ENCODE results near the gene MATN1. TPM values are rescaled to one million over a fixed set of nuclear protein-coding genes. Genes with fewer than 3 reads are reported as not detected.

Gene MATN1
- total RNA-seq, 8 experiments from 2014 or later: 0.22 to 2.9 (median 1.0) TPM

DNA sequence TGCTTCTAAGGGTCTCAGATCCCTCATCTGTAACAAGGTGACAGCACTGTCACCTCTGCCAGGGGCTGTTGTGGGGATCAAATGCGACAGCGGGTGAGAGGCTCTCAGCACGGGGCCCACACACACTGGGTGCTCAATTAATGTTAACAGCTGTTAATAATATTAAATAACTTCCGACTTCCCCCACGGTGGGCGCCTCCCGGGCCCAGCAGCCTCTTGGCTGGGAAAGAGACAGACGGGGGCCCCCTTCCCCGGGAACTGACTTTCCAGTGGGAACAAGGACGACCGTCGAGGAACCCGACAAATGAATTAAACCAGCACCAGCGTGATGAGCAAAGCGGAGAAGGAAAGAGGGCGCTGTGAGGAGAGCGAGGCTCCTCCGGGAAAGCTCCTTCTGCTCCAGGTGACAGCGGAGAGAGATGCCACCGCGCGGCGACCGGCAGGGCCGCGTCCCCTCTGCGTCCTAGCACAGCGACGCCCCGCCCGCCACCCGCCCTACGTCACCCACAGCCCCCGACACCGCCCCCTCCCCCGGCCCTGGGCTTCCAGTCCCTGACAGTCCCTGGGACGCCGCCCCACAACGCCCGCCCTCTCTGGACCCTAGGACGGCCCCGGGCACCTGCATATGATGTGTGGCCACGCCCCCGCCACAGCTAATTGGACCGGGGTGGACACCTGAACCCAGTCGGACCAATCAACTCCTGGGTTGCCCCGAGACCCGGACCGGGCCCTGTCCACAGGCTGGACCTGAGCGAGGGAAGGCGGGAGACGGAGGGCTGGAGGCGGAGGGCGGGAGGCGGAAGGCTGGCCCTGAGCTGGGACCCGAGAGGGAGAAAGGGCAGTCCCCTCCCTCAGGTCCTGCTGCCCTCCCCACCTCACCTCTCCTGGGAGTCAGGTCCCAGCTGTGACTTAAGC is 38.2 kb downstream of the MATN1 start:
- 0 to 100% (median 16%) methylated on average over 1 to 22 of the region's 56 CpGs; no CpG with 5 or more reads in 2 of the 10 experiments for WGBS, 10 experiments
- in situ Hi-C loops (cut with MboI; ENCODE audit: low pct_unique_long_range_greater_than_20kb in 2 of 9, low sequenced_read_pairs in 9 of 9, unreplicated experiment in 9 of 9): loop anchor here in 2 of 9 experiments (25.0 kb wide), 3 partner anchors 573 to 1448 kb away; partner anchors contain the start of genes MECR (in 1 of the 2) and PTPRU (in 1 of the 2)
- Histone ChIP-seq H3K4me3 (peak overlapping the region in 4 of 5 donors; percentile 6 to 23 (median 18)), H3K27ac (peak overlapping the region in 1 of 2 donors; percentile 28), H3K4me1 (replicated peaks in 1 of 2) (peaks cover 8 to 26% of the 10 kb centered on the region in 2 donors)
- peak in 5 of 8 experiments; percentile 90 to 94 (median 93) for ATAC-seq (replicated peaks in 6 of 8)

- peaks cover 0 to 18% of the 10 kb centered on the region in 2 donors for H3K4me1 ChIP-seq (replicated peaks in 1 of 2)
- 18 to 100% (median 97%) methylated on average over 1 to 4 of the region's 4 CpGs; no CpG with 5 or more reads in 4 of the 10 experiments for WGBS, 10 experiments
- no peak for ATAC-seq (replicated peaks in 6 of 8)
- no peak overlapping the region for H3K4me3 ChIP-seq
- in situ Hi-C loops (cut with MboI; ENCODE audit: low pct_unique_long_range_greater_than_20kb in 2 of 9, low sequenced_read_pairs in 9 of 9, unreplicated experiment in 9 of 9): loop anchor here in 2 of 9 experiments (25.0 kb wide), 3 partner anchors 572 to 1447 kb away; partner anchors contain the start of genes MECR (in 1 of the 2) and PTPRU (in 1 of the 2)
- no peak overlapping the region for H3K27ac ChIP-seq
Observed at GRCh38 chr1:30684259-30684658, 39.1 kb downstream of the MATN1 start.

GRCh38 chr1:30683699-30684098 is 39.7 kb downstream of the MATN1 start:
- H3K4me1 ChIP-seq (replicated peaks in 1 of 2): peaks cover 0 to 15% of the 10 kb centered on the region in 2 donors
- no peak overlapping the region for H3K27ac ChIP-seq
- in situ Hi-C loops (cut with MboI; ENCODE audit: low pct_unique_long_range_greater_than_20kb in 2 of 9, low sequenced_read_pairs in 9 of 9, unreplicated experiment in 9 of 9): loop anchor here in 2 of 9 experiments (25.0 kb wide), 3 partner anchors 571 to 1446 kb away; partner anchors contain the start of genes MECR (in 1 of the 2) and PTPRU (in 1 of the 2)
- WGBS, 10 experiments: 14 to 94% (median 76%) methylated on average over 1 to 5 of the region's 5 CpGs; no CpG with 5 or more reads in 3 of the 10 experiments
- ATAC-seq (replicated peaks in 6 of 8): no peak
- no peak overlapping the region for H3K4me3 ChIP-seq

DNA sequence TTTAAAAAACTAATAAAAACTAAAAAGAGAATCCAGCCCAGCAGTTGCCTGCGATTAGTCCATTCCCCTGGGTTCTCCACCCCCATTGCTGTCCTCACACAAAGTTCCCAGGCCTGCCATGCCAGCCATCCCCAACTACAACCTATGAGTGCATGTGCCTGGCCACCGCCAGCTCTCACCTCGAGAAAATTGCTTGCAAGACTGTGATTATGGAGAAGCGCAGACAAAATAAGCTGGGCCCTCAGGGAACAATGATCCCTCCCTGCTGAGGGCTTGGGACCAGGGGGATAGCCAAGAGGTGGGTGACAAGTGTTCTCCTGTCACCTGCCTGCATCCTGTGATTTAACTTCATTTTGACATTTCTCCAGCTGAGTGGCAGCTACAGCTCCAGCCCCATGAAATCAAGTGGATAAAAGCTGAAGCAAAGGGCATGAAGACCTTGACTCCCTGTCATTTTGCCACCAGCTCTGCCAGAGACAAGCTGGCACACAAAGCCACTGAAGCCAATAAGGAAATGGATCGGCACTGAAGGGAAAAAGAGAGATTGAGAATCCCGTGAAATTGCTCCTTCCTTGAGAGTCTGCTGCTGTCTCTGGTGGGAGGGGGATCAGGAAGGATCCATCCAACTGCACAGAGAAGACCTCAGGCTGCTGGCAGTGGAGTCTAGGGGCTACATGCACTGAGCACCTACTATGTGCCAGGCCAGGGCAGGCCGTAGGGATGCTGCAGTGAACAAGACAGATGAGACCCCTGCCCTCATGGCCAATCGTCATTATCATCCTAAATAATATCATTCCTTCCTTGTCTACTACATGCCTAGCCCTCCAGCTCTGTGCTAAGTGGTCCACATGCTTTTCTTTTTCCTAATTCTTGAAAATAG is 40.7 kb downstream of the MATN1 start:
- WGBS, 10 experiments: 15 to 86% (median 65%) methylated on average over 1 to 8 of the region's 8 CpGs
- ATAC-seq (replicated peaks in 6 of 8): no peak
- Histone ChIP-seq H3K4me1 (replicated peaks in 1 of 2) (peaks cover 0 to 15% of the 10 kb centered on the region in 2 donors), H3K27ac (no peak overlapping the region), H3K4me3 (no peak overlapping the region)
- in situ Hi-C loops (cut with MboI; ENCODE audit: low pct_unique_long_range_greater_than_20kb in 2 of 9, low sequenced_read_pairs in 9 of 9, unreplicated experiment in 9 of 9): loop anchor here in 2 of 9 experiments (25.0 kb wide), 3 partner anchors 570 to 1445 kb away; partner anchors contain the start of genes MECR (in 1 of the 2) and PTPRU (in 1 of the 2)

- in situ Hi-C loops (cut with MboI; ENCODE audit: low pct_unique_long_range_greater_than_20kb in 2 of 9, low sequenced_read_pairs in 9 of 9, unreplicated experiment in 9 of 9): loop anchor here in 2 of 9 experiments (25.0 kb wide), 3 partner anchors 569 to 1444 kb away; partner anchors contain the start of genes MECR (in 1 of the 2) and PTPRU (in 1 of the 2)
- ATAC-seq (replicated peaks in 6 of 8): no peak
- no peak overlapping the region for H3K27ac ChIP-seq
- H3K4me1 ChIP-seq (replicated peaks in 1 of 2): peaks cover 0 to 15% of the 10 kb centered on the region in 2 donors
- no peak overlapping the region for H3K4me3 ChIP-seq
- 0 to 80% (median 71%) methylated on average over 1 to 3 of the region's 3 CpGs; no CpG with 5 or more reads in 1 of the 10 experiments for WGBS, 10 experiments
Observed at GRCh38 chr1:30681782-30682181, 41.6 kb downstream of the MATN1 start.

- no peak overlapping the region for H3K27ac ChIP-seq
- in situ Hi-C loops (cut with MboI; ENCODE audit: low pct_unique_long_range_greater_than_20kb in 2 of 9, low sequenced_read_pairs in 9 of 9, unreplicated experiment in 9 of 9): loop anchor here in 2 of 9 experiments (25.0 kb wide), 3 partner anchors 569 to 1444 kb away; partner anchors contain the start of genes MECR (in 1 of the 2) and PTPRU (in 1 of the 2)
- ATAC-seq (replicated peaks in 6 of 8): no peak
- peaks cover 0 to 10% of the 10 kb centered on the region in 2 donors for H3K4me1 ChIP-seq (replicated peaks in 1 of 2)
- WGBS, 10 experiments: 8 to 84% (median 51%) methylated on average over 1 to 7 of the region's 7 CpGs
- H3K4me3 ChIP-seq: no peak overlapping the region
Observed at GRCh38 chr1:30680879-30681278, 42.5 kb downstream of the MATN1 start.

DNA sequence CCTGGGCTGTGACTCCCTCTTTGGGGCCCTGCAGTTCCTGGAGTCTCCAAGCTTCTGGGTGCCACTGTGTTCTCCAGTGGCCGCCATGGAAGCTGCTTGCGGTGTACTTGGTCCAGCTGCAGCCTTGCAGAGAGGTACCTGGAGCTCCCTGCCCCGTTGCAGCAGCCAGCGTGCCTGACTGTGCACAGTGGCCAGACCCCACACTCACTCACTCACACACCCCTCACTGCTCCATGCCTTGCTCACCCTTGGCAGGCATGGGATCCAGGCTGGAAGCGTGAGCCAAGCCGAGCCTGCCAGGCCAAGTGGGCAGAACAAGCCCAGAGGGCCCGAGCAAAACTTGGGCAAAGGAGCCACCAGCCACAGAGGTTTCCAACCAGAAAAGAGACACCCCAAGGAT is 43.0 kb downstream of the MATN1 start:
- Histone ChIP-seq H3K4me3 (no peak overlapping the region), H3K27ac (no peak overlapping the region), H3K4me1 (replicated peaks in 1 of 2) (peaks cover 0 to 7% of the 10 kb centered on the region in 2 donors)
- 25 to 89% (median 86%) methylated on average over 2 to 5 of the region's 7 CpGs; no CpG with 5 or more reads in 6 of the 10 experiments for WGBS, 10 experiments
- in situ Hi-C loops (cut with MboI; ENCODE audit: low pct_unique_long_range_greater_than_20kb in 2 of 9, low sequenced_read_pairs in 9 of 9, unreplicated experiment in 9 of 9): loop anchor here in 2 of 9 experiments (25.0 kb wide), 3 partner anchors 568 to 1443 kb away; partner anchors contain the start of genes MECR (in 1 of the 2) and PTPRU (in 1 of the 2)
- no peak for ATAC-seq (replicated peaks in 6 of 8)

DNA sequence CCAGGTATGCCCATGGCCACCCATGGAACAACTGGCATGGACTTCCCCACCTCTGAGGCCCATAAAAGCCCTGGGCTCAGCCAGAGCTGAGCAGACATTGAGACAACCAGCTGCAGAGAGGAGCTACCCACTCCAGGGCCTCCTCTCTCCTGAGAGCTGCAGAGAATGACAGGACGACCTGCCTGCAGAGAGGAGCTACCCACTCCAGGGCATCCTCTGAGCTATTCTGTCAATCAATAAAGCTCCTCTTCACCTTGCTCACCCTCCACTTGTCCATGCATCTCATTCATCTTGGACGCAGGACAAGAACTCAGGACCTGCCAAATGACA is 43.4 kb downstream of the MATN1 start:
- no peak overlapping the region for H3K4me3 ChIP-seq
- in situ Hi-C loops (cut with MboI; ENCODE audit: low pct_unique_long_range_greater_than_20kb in 2 of 9, low sequenced_read_pairs in 9 of 9, unreplicated experiment in 9 of 9): loop anchor here in 2 of 9 experiments (25.0 kb wide), 3 partner anchors 568 to 1443 kb away; partner anchors contain the start of genes MECR (in 1 of the 2) and PTPRU (in 1 of the 2)
- 25 to 83% (median 44%) methylated on average over 1 to 2 of the region's 2 CpGs; no CpG with 5 or more reads in 3 of the 10 experiments for WGBS, 10 experiments
- ATAC-seq (replicated peaks in 6 of 8): no peak
- H3K27ac ChIP-seq: no peak overlapping the region
- peaks cover 0 to 7% of the 10 kb centered on the region in 2 donors for H3K4me1 ChIP-seq (replicated peaks in 1 of 2)

- peaks cover 0 to under 1% of the 10 kb centered on the region in 2 donors for H3K4me1 ChIP-seq (replicated peaks in 1 of 2)
- H3K4me3 ChIP-seq: no peak overlapping the region
- in situ Hi-C loops (cut with MboI; ENCODE audit: low pct_unique_long_range_greater_than_20kb in 2 of 9, low sequenced_read_pairs in 9 of 9, unreplicated experiment in 9 of 9): loop anchor here in 2 of 9 experiments (25.0 kb wide), 3 partner anchors 567 to 1442 kb away; partner anchors contain the start of genes MECR (in 1 of the 2) and PTPRU (in 1 of the 2)
- H3K27ac ChIP-seq: no peak overlapping the region
- ATAC-seq (replicated peaks in 6 of 8): no peak
- 74 to 93% methylated on average over 2 of the region's 2 CpGs; no CpG with 5 or more reads in 8 of the 10 experiments for WGBS, 10 experiments
Observed at GRCh38 chr1:30679201-30679975, 44.0 kb downstream of the MATN1 start.

DNA sequence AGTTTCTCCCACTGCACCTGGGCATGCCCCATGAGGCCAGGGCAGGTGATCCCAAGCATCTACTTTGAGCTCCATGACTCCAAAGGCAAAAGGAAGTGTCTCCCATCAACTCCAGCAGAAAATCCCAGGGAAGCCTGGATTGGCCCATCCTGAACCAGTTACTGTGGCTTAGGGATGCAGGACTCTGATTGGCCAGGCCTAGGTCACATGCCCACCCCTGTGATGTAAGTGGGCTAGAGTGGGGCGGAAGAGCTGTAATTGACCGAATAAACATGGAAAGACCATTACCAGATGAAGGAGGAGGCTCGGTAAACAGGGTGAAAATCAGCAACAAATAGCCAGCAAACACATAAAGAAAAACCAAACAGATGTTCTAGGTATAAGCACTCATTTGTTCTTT is 45.2 kb downstream of the MATN1 start:
- 38 to 80% (median 50%) methylated on average over 1 to 3 of the region's 3 CpGs; no CpG with 5 or more reads in 3 of the 10 experiments for WGBS, 10 experiments
- in situ Hi-C loops (cut with MboI; ENCODE audit: low pct_unique_long_range_greater_than_20kb in 2 of 9, low sequenced_read_pairs in 9 of 9, unreplicated experiment in 9 of 9): loop anchor here in 2 of 9 experiments (25.0 kb wide), 3 partner anchors 566 to 1441 kb away; partner anchors contain the start of genes MECR (in 1 of the 2) and PTPRU (in 1 of the 2)
- no peak overlapping the region for H3K4me3 ChIP-seq
- no peak for ATAC-seq (replicated peaks in 6 of 8)
- H3K4me1 ChIP-seq (replicated peaks in 1 of 2): no peaks in the 10 kb centered on the region
- no peak overlapping the region for H3K27ac ChIP-seq

DNA sequence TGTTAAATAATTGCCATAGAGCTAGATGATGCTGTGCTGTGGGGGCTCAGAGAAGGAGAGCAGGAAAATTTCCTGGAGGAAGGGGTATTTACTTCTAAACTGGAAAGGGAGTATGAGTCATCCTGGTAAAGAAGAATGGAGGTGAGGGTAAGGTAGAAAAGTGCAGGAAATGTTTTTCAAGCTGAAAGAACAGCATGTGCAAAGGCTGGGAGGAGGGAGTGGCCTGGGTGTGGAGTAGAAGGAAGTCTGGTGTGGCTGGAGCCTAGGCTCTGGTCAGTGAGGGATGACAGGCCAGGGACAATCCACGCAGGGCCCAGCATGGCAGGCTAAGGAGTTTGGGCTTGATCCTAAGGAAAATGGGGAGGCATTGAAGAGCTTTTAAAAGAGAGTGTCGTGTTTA is 45.9 kb downstream of the MATN1 start:
- ATAC-seq (replicated peaks in 6 of 8): no peak
- 20 to 85% (median 50%) methylated on average over 1 to 2 of the region's 2 CpGs; no CpG with 5 or more reads in 2 of the 10 experiments for WGBS, 10 experiments
- in situ Hi-C loops (cut with MboI; ENCODE audit: low pct_unique_long_range_greater_than_20kb in 2 of 9, low sequenced_read_pairs in 9 of 9, unreplicated experiment in 9 of 9): loop anchor here in 2 of 9 experiments (25.0 kb wide), 3 partner anchors 565 to 1440 kb away; partner anchors contain the start of genes MECR (in 1 of the 2) and PTPRU (in 1 of the 2)
- no peak overlapping the region for H3K4me3 ChIP-seq
- H3K4me1 ChIP-seq (replicated peaks in 1 of 2): no peaks in the 10 kb centered on the region
- no peak overlapping the region for H3K27ac ChIP-seq
